ENCODE results near the gene ANKRD13D.

DNA sequence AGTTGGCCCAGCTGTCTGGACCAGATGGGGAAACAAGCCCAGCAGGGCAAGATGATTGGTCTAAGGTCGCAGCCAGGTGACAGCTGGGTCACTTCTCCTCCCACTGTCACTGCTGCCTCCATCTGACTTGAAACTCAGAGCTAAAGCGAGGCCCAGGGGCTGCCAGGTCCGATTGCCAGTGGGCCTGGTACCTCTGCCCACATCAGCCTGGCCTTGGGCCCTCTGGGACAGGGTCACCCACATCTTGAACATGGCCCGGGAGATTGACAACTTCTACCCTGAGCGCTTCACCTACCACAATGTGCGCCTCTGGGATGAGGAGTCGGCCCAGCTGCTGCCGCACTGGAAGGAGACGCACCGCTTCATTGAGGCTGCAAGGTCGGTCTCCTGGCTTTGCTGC lies 20.1 kb downstream of the ANKRD13D start:
- TF ChIP-seq EZH2 (IDR thresholded peaks at IDR 0.05; ENCODE audit: borderline replicate concordance, low read length), result no peak
- TF ChIP-seq, protein P1, sequence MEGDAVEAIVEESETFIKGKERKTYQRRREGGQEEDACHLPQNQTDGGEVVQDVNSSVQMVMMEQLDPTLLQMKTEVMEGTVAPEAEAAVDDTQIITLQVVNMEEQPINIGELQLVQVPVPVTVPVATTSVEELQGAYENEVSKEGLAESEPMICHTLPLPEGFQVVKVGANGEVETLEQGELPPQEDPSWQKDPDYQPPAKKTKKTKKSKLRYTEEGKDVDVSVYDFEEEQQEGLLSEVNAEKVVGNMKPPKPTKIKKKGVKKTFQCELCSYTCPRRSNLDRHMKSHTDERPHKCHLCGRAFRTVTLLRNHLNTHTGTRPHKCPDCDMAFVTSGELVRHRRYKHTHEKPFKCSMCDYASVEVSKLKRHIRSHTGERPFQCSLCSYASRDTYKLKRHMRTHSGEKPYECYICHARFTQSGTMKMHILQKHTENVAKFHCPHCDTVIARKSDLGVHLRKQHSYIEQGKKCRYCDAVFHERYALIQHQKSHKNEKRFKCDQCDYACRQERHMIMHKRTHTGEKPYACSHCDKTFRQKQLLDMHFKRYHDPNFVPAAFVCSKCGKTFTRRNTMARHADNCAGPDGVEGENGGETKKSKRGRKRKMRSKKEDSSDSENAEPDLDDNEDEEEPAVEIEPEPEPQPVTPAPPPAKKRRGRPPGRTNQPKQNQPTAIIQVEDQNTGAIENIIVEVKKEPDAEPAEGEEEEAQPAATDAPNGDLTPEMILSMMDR (IDR thresholded peaks at IDR 0.05; ENCODE audit: low read length), result no peak
